PC-3 (cell line): Measurements from ENCODE around the gene TSPEAR. TPM values are rescaled to one million over a fixed set of nuclear protein-coding genes. Genes with fewer than 3 reads are reported as not detected.

Source experiments
- ATAC-seq: fragments of 200-7000 bp; cut with Tn5 transposase; 2 replicates; pipeline ENCODE4 v1.9.1; 2020; ENCODE audit warnings: mild to moderate bottlenecking, moderate library complexity
- BruUV-seq: library from RNA; stranded (reverse); fragments of 400-500 nt; replicated peaks from 2 replicates; lab custom pipeline; 2021; lab: Mats Ljungman, UMichigan
- CTCF ChIA-PET: fragments of 300-600 bp; sonication (Branson Sonifier 250); formaldehyde crosslinking; loops from one replicate; lab custom pipeline; 2022; ENCODE audit warnings: antibody characterized with exemption; lab: Charles Lee
- POLR2A ChIA-PET: fragments of 300-600 bp; sonication (Branson Sonifier 250); formaldehyde crosslinking; loops from one replicate; lab custom pipeline; 2022; ENCODE audit warnings: antibody characterized with exemption; ENCODE audit not compliant: unreplicated experiment; lab: Charles Lee
- DNase-seq: peaks from one replicate; pipeline ENCODE4 v3.0.0-alpha.2; 2015
- H2AFZ ChIP-seq: fragments of 300-600 bp; sonication (generic); 2 replicates; pipeline ENCODE4 v1.6.0; 2016; ENCODE audit warnings: antibody characterized with exemption, low read length
- H3F3A ChIP-seq: fragments of 300-600 bp; sonication (generic); one replicate; pipeline ENCODE4 v1.6.0; 2017; ENCODE audit warnings: antibody characterized with exemption, low read length, control low read depth, mild to moderate bottlenecking; ENCODE audit not compliant: unreplicated experiment
- H3K27ac ChIP-seq: fragments of 300-600 bp; sonication (generic); 2 replicates; pipeline ENCODE4 v1.5.1; 2016; ENCODE audit warnings: mild to moderate bottlenecking, low read length
- H3K27me3 ChIP-seq: fragments of 300-600 bp; sonication (generic); 2 replicates; pipeline ENCODE4 v1.6.1; 2016; ENCODE audit warnings: low read length, mixed read lengths
- H3K36me3 ChIP-seq: fragments of 300-600 bp; sonication (generic); 2 replicates; pipeline ENCODE4 v1.6.1; 2016; ENCODE audit warnings: low read depth, mixed run types, low read length, mixed read lengths
- H3K4me1 ChIP-seq: fragments of 300-600 bp; sonication (generic); 2 replicates; pipeline ENCODE4 v1.5.1; 2016; ENCODE audit warnings: low read length; ENCODE audit not compliant: insufficient read depth
- H3K4me2 ChIP-seq: fragments of 300-600 bp; sonication (generic); 2 replicates; pipeline ENCODE4 v1.6.0; 2016; ENCODE audit warnings: low read length
- H3K4me3 ChIP-seq: fragments of 300-600 bp; sonication (generic); 2 replicates; pipeline ENCODE4 v1.5.1; 2016; ENCODE audit warnings: mild to moderate bottlenecking, low read length, mixed read lengths
- H3K79me2 ChIP-seq: fragments of 300-600 bp; sonication (generic); 2 replicates; pipeline ENCODE4 v1.6.1; 2017; ENCODE audit warnings: low read length, mixed read lengths
- H3K9ac ChIP-seq: fragments of 300-600 bp; sonication (generic); 2 replicates; pipeline ENCODE4 v1.6.0; 2016; ENCODE audit warnings: mild to moderate bottlenecking, low read length
- H3K9me2 ChIP-seq: fragments of 300-600 bp; sonication (generic); replicated peaks from 2 replicates; pipeline ENCODE4 v1.6.1; 2016; ENCODE audit warnings: mixed run types, low read length, mixed read lengths
- H3K9me3 ChIP-seq: fragments of 300-600 bp; sonication (generic); 2 replicates; pipeline ENCODE4 v1.6.1; 2016; ENCODE audit warnings: low read length, mixed read lengths
- H4K20me1 ChIP-seq: fragments of 300-600 bp; sonication (generic); 2 replicates; pipeline ENCODE4 v1.6.1; 2016; ENCODE audit warnings: low read length, mixed read lengths
- CTCF ChIP-seq: fragments of 300-600 bp; sonication (generic); conservative IDR thresholded peaks from 2 replicates; pipeline ENCODE4 v1.5.1; 2017; ENCODE audit warnings: antibody characterized with exemption, low read depth, mild to moderate bottlenecking, low read length
- EZH2 ChIP-seq: fragments of 300-600 bp; sonication (generic); IDR thresholded peaks from one replicate; pipeline ENCODE4 v1.6.1; 2017; ENCODE audit warnings: antibody characterized with exemption, mild to moderate bottlenecking, low read length; ENCODE audit not compliant: unreplicated experiment
- EZH2phosphoT487 ChIP-seq: fragments of 300-600 bp; sonication (generic); IDR thresholded peaks from 2 replicates; pipeline ENCODE4 v1.6.1; 2018; ENCODE audit warnings: mild to moderate bottlenecking, antibody characterized with exemption, low read length, borderline replicate concordance
- intact Hi-C: fragments of 100-400 bp; cut with micrococcal nuclease; formaldehyde crosslinking; loops from 2 replicates; pipeline ENCODE4 v1.9.0; 2023
- total RNA-seq: library from RNA; depleted of rRNA; stranded (reverse); fragments of >200 nt; gene quantifications from 2 replicates; pipeline ENCODE4 v1.2.3, GENCODE V29; 2014

Gene TSPEAR
- total RNA-seq, 1 experiment from 2014 or later, result 2.1 TPM

GRCh38 chr21:44722731-44723130 lies 11.4 kb upstream of the TSPEAR start:
- no peak for DNase-seq
- TF ChIP-seq EZH2phosphoT487 (no peak), EZH2 (no peak), CTCF (no peak)
- no peak overlapping the region for H3K9ac ChIP-seq
- ChIA-PET POLR2A (no interaction called here), CTCF (no interaction called here)
- H4K20me1 ChIP-seq, result no peaks in the 10 kb centered on the region
- no peak for ATAC-seq
- no peak overlapping the region for H3K27ac ChIP-seq
- intact Hi-C loops, result no loop called here
- H3K79me2 ChIP-seq, result no peaks in the 10 kb centered on the region
- H2AFZ ChIP-seq, result no peak overlapping the region
- no TSS peak for BruUV-seq
- H3K36me3 ChIP-seq, result no peaks in the 10 kb centered on the region
- H3K4me1 ChIP-seq, result no peaks in the 10 kb centered on the region
- no peak overlapping the region for H3K4me3 ChIP-seq
- no peaks in the 10 kb centered on the region for H3K9me2 ChIP-seq
- H3K4me2 ChIP-seq, result no peak overlapping the region
- no peaks in the 10 kb centered on the region for H3K9me3 ChIP-seq
- no peaks in the 10 kb centered on the region for H3F3A ChIP-seq
- H3K27me3 ChIP-seq, result no peaks in the 10 kb centered on the region

DNA sequence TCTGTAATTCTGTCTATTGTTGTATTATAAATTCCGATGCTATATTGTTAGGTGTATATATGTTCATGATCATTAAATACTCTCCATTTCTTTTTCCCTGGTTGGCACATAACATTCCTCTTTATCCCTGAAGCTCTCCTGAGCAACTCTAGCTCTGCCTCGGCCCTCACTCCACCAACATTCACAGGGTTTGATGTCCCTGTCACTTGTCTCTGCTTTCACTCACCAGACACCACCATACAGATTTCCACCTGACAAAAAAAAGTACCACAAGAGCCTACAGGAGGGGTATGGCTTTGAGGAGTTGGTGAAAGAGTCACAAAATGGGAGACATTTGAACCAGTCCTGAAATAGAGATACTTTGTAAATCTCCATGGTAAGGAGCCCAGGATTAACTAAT lies 8.8 kb upstream of the TSPEAR start:
- POLR2A ChIA-PET, result no interaction called here

More for the DNA sequence above, 8.8 kb upstream of the TSPEAR start:
- Histone ChIP-seq H3K9ac (no peak overlapping the region), H3K79me2 (no peaks in the 10 kb centered on the region), H3K4me1 (no peaks in the 10 kb centered on the region), H3K4me3 (no peak overlapping the region), H3F3A (no peaks in the 10 kb centered on the region), H4K20me1 (no peaks in the 10 kb centered on the region), H3K36me3 (no peaks in the 10 kb centered on the region), H3K27me3 (no peaks in the 10 kb centered on the region), H2AFZ (no peak overlapping the region), H3K27ac (no peak overlapping the region), H3K4me2 (no peak overlapping the region), H3K9me3 (no peaks in the 10 kb centered on the region), H3K9me2 (no peaks in the 10 kb centered on the region)
- TF ChIP-seq EZH2 (no peak), EZH2phosphoT487 (no peak), CTCF (no peak)
- no TSS peak for BruUV-seq
- DNase-seq, result no peak
- no peak for ATAC-seq
- CTCF ChIA-PET, result no interaction called here
- intact Hi-C loops, result no loop called here
